HG02970 (cell line): Measurements from ENCODE around the gene DPF3.

Experiments used
- ATAC-seq: cut with Tn5 transposase; IDR thresholded peaks from one replicate; pipeline ENCODE4 v1.9.1; 2021; ENCODE audit warnings: mild to moderate bottlenecking, moderate library complexity, moderate number of reproducible peaks; ENCODE audit not compliant: unreplicated experiment, low FRiP score

DPF3 gene

GRCh38 chr14:72631401-72631800 lies 262.5 kb downstream of the DPF3 start:
- ATAC-seq: no peak

GRCh38 chr14:72630374-72630773 lies 263.5 kb downstream of the DPF3 start:
- ATAC-seq: no peak

- ATAC-seq: no peak
These were observed 264.4 kb downstream of the DPF3 start for GRCh38 chr14:72629534-72629933.

GRCh38 chr14:72625689-72626088 lies 268.2 kb downstream of the DPF3 start:
- ATAC-seq: no peak

GRCh38 chr14:72621387-72622065 lies 272.4 kb downstream of the DPF3 start:
- no peak for ATAC-seq

GRCh38 chr14:72619881-72620280 lies 274.0 kb downstream of the DPF3 start:
- no peak for ATAC-seq

GRCh38 chr14:72619111-72619571 lies 274.8 kb downstream of the DPF3 start:
- ATAC-seq: no peak

GRCh38 chr14:72618424-72618823 lies 275.5 kb downstream of the DPF3 start:
- ATAC-seq: no peak

- no peak for ATAC-seq
These were observed 276.4 kb downstream of the DPF3 start for GRCh38 chr14:72617391-72618031.

- no peak for ATAC-seq
These were observed 277.1 kb downstream of the DPF3 start for GRCh38 chr14:72616811-72617210.

- ATAC-seq: no peak
These were observed 277.6 kb downstream of the DPF3 start for GRCh38 chr14:72616294-72616693.

GRCh38 chr14:72615451-72616121 lies 278.3 kb downstream of the DPF3 start:
- no peak for ATAC-seq

GRCh38 chr14:72614891-72615415 lies 278.9 kb downstream of the DPF3 start:
- no peak for ATAC-seq

GRCh38 chr14:72614365-72614764 lies 279.5 kb downstream of the DPF3 start:
- ATAC-seq: no peak

GRCh38 chr14:72613975-72614319 lies 280.0 kb downstream of the DPF3 start:
- ATAC-seq: no peak

- no peak for ATAC-seq
These were observed 280.5 kb downstream of the DPF3 start for GRCh38 chr14:72613231-72613974.

GRCh38 chr14:72612041-72612440 lies 281.9 kb downstream of the DPF3 start:
- ATAC-seq: no peak

GRCh38 chr14:72611506-72611905 lies 282.4 kb downstream of the DPF3 start:
- ATAC-seq: no peak

GRCh38 chr14:72610831-72611200 lies 283.1 kb downstream of the DPF3 start:
- ATAC-seq: no peak

GRCh38 chr14:72610096-72610830 lies 283.6 kb downstream of the DPF3 start:
- no peak for ATAC-seq
